MM.1S (cell line): Measurements from ENCODE around the gene CDYL2.

Source experiments
- DNase-seq: peaks from one replicate; pipeline ENCODE4 v3.0.0-alpha.2; 2015
- H2AFZ ChIP-seq: fragments of 300-600 bp; sonication (generic); 2 replicates; pipeline ENCODE4 v1.6.0; 2016; ENCODE audit warnings: antibody characterized with exemption, low read length
- H3F3A ChIP-seq: fragments of 300-600 bp; sonication (generic); 2 replicates; pipeline ENCODE4 v1.6.1; 2016; ENCODE audit warnings: mild to moderate bottlenecking, antibody characterized with exemption, low read length, moderate library complexity, mixed read lengths; ENCODE audit not compliant: insufficient read depth
- H3K27ac ChIP-seq: fragments of 300-600 bp; sonication (generic); 2 replicates; pipeline ENCODE4 v1.5.1; 2016; ENCODE audit warnings: mild to moderate bottlenecking, low read length
- H3K27me3 ChIP-seq: fragments of 300-600 bp; sonication (generic); replicated peaks from 2 replicates; pipeline ENCODE4 v1.6.0; 2016; ENCODE audit warnings: low read length; ENCODE audit not compliant: insufficient read depth
- H3K36me3 ChIP-seq: fragments of 300-600 bp; sonication (generic); replicated peaks from 2 replicates; pipeline ENCODE4 v1.6.1; 2016; ENCODE audit warnings: mild to moderate bottlenecking, low read length, mixed read lengths; ENCODE audit not compliant: insufficient read depth
- H3K4me1 ChIP-seq: fragments of 300-600 bp; sonication (generic); 2 replicates; pipeline ENCODE4 v1.6.1; 2016; ENCODE audit warnings: low read length, mixed read lengths
- H3K4me2 ChIP-seq: fragments of 300-600 bp; sonication (generic); 2 replicates; pipeline ENCODE4 v1.6.0; 2016; ENCODE audit warnings: low read depth, low read length
- H3K4me3 ChIP-seq: fragments of 300-600 bp; sonication (generic); 2 replicates; pipeline ENCODE4 v1.5.1; 2016; ENCODE audit warnings: low read length, mixed read lengths
- H3K79me2 ChIP-seq: fragments of 300-600 bp; sonication (generic); 2 replicates; pipeline ENCODE4 v1.6.1; 2016; ENCODE audit warnings: mixed run types, low read length, mixed read lengths
- H3K9ac ChIP-seq: fragments of 300-600 bp; sonication (generic); 2 replicates; pipeline ENCODE4 v1.6.1; 2016; ENCODE audit warnings: low read length, mixed read lengths
- H3K9me2 ChIP-seq: fragments of 300-600 bp; sonication (generic); replicated peaks from 2 replicates; pipeline ENCODE4 v1.6.1; 2016; ENCODE audit warnings: mild to moderate bottlenecking, low read length, mixed read lengths; ENCODE audit not compliant: insufficient read depth
- H3K9me3 ChIP-seq: fragments of 300-600 bp; sonication (generic); replicated peaks from 2 replicates; pipeline ENCODE4 v1.6.1; 2016; ENCODE audit warnings: mild to moderate bottlenecking, low read length, mixed read lengths; ENCODE audit not compliant: insufficient read depth
- H4K20me1 ChIP-seq: fragments of 300-600 bp; sonication (generic); 2 replicates; pipeline ENCODE4 v1.6.1; 2016; ENCODE audit warnings: mild to moderate bottlenecking, low read length, moderate library complexity, mixed read lengths; ENCODE audit not compliant: insufficient read depth
- CTCF ChIP-seq: fragments of 300-600 bp; sonication (generic); IDR thresholded peaks from 2 replicates; pipeline ENCODE4 v1.5.1; 2016; ENCODE audit warnings: antibody characterized with exemption, low read length, mixed read lengths
- EZH2 ChIP-seq: fragments of 300-600 bp; sonication (generic); optimal IDR thresholded peaks from 2 replicates; pipeline ENCODE3; 2017; ENCODE audit warnings: low read depth, mild to moderate bottlenecking, antibody characterized with exemption, low read length, mixed read lengths
- EZH2phosphoT487 ChIP-seq: fragments of 300-600 bp; sonication (generic); IDR thresholded peaks from 2 replicates; pipeline ENCODE4 v1.6.1; 2018; ENCODE audit warnings: antibody characterized with exemption, low read length

Gene CDYL2

GRCh38 chr16:80656711-80657150 lies 147.7 kb downstream of the CDYL2 start:
- peak overlapping the region; percentile 69 for H3K4me2 ChIP-seq

GRCh38 chr16:80656161-80656560 lies 148.2 kb downstream of the CDYL2 start:
- H3K9ac ChIP-seq, result no peak overlapping the region
- peak overlapping the region; percentile 59; the same call in 1 of the 2 replicates for H3K4me3 ChIP-seq
- peak overlapping the region; percentile 69 for H3K4me2 ChIP-seq
- no peak for DNase-seq
- no peaks in the 10 kb centered on the region for H3K4me1 ChIP-seq
- peak overlapping the region; percentile 41; the same call in 1 of the 2 replicates for H3K27ac ChIP-seq
- no peaks in the 10 kb centered on the region for H3K36me3 ChIP-seq
- peak overlapping the region; percentile 53; the same call in 1 of the 2 replicates for H2AFZ ChIP-seq
- H3K27me3 ChIP-seq, result no peaks in the 10 kb centered on the region
- H3K9me3 ChIP-seq, result no peaks in the 10 kb centered on the region
- no peaks in the 10 kb centered on the region for H3K79me2 ChIP-seq
- TF ChIP-seq EZH2 (no peak), CTCF (no peak), EZH2phosphoT487 (no peak)
- no peaks in the 10 kb centered on the region for H4K20me1 ChIP-seq
- no peaks in the 10 kb centered on the region for H3F3A ChIP-seq
- H3K9me2 ChIP-seq, result no peaks in the 10 kb centered on the region

More at GRCh38 chr16:80656711-80657150, 147.7 kb downstream of the CDYL2 start:
- Histone ChIP-seq H3K27me3 (no peaks in the 10 kb centered on the region), H3K4me1 (no peaks in the 10 kb centered on the region), H4K20me1 (no peaks in the 10 kb centered on the region), H3K4me3 (peak overlapping the region; percentile 59), H3K27ac (peak overlapping the region; percentile 41; the same call in 1 of the 2 replicates), H3F3A (no peaks in the 10 kb centered on the region), H3K9me2 (no peaks in the 10 kb centered on the region), H3K9me3 (no peaks in the 10 kb centered on the region), H3K9ac (peak overlapping the region; percentile 29; the same call in 1 of the 2 replicates), H3K36me3 (no peaks in the 10 kb centered on the region), H3K79me2 (no peaks in the 10 kb centered on the region), H2AFZ (peak overlapping the region; percentile 53; the same call in 1 of the 2 replicates)
- DNase-seq, result peak; percentile 52
- TF ChIP-seq CTCF (no peak), EZH2 (no peak), EZH2phosphoT487 (no peak)

GRCh38 chr16:80655751-80656150 lies 148.6 kb downstream of the CDYL2 start:
- Histone ChIP-seq H3K9ac (no peak overlapping the region), H4K20me1 (no peaks in the 10 kb centered on the region), H3K4me3 (no peak overlapping the region), H3K79me2 (no peaks in the 10 kb centered on the region), H3K4me1 (no peaks in the 10 kb centered on the region), H3K27ac (no peak overlapping the region), H3K9me2 (no peaks in the 10 kb centered on the region), H3K4me2 (no peak overlapping the region), H3K36me3 (no peaks in the 10 kb centered on the region), H3K9me3 (no peaks in the 10 kb centered on the region), H3F3A (no peaks in the 10 kb centered on the region), H3K27me3 (no peaks in the 10 kb centered on the region), H2AFZ (no peak overlapping the region)
- DNase-seq, result no peak
- TF ChIP-seq CTCF (no peak), EZH2phosphoT487 (no peak), EZH2 (no peak)
